ENCODE data around the gene CLCN7. TPM values are rescaled to one million over a fixed set of nuclear protein-coding genes. Genes with fewer than 3 reads are reported as not detected.

CLCN7 gene
- polyA plus RNA-seq, 1 of the 3 experiments (the other 2 are of a cell fraction): 44.3 TPM

- ChIA-PET CTCF (interaction anchor here (1.0 kb wide), 1 partner anchor 16 kb away, joined by 3 read pairs; the partner anchor contains the start of gene PERCC1), POLR2A (no interaction called here)
- TF ChIP-seq RCOR1 (IDR thresholded peaks at IDR 0.05; ENCODE audit: low read length) (no peak), FOXM1 (IDR thresholded peaks at IDR 0.05; ENCODE audit: low read depth) (no peak), MEF2A (IDR thresholded peaks at IDR 0.05; ENCODE audit: borderline replicate concordance, low read depth) (no peak), SIN3A (IDR thresholded peaks at IDR 0.05; ENCODE audit: borderline replicate concordance, low read depth, low read length) (no peak), MXI1 (IDR thresholded peaks at IDR 0.05; ENCODE audit: low read depth, low read length) (no peak), IRF3 (IDR thresholded peaks at IDR 0.05; ENCODE audit: low read depth, low read length) (no peak), TEAD4 (IDR thresholded peaks at IDR 0.05; ENCODE audit: borderline replicate concordance, insufficient read depth) (no peak)
- Histone ChIP-seq H3K9me3 (no peaks in the 10 kb centered on the region), H3K9ac (no peak overlapping the region), H3K4me2 (no peak overlapping the region), H3K4me3 (ENCODE audit: low read depth in 2 of 2, low read length in 1 of 2) (no peak overlapping the region), H3K79me2 (ENCODE audit: insufficient read depth) (no peaks in the 10 kb centered on the region), H3K36me3 (replicated peaks in 1 of 2; ENCODE audit: control insufficient read depth in 1 of 2, insufficient read depth in 2 of 2, low read length in 1 of 2) (peaks cover 0 to 13% of the 10 kb centered on the region in 2 experiments), H4K20me1 (ENCODE audit: insufficient read depth) (no peaks in the 10 kb centered on the region), H3K4me1 (ENCODE audit: control insufficient read depth in 1 of 2, insufficient read depth in 2 of 2, low read depth in 1 of 2, low read length in 1 of 2) (no peaks in the 10 kb centered on the region), H2AFZ (ENCODE audit: low read depth) (no peak overlapping the region), H3F3A (replicated peaks; ENCODE audit: insufficient read depth) (no peaks in the 10 kb centered on the region), H3K27ac (ENCODE audit: low read depth in 2 of 2, low read length in 1 of 2) (no peak overlapping the region), H3K27me3 (ENCODE audit: insufficient read depth) (no peaks in the 10 kb centered on the region), H3K9me2 (no peaks in the 10 kb centered on the region)
- WGBS (ENCODE audit: low lambda C conversion rate): 97% methylated on average over 11 of the region's 41 CpGs
- DNase-seq: no peak
These were observed 28.3 kb downstream of the CLCN7 start for GRCh38 chr16:1446296-1447080.

- H2AFZ ChIP-seq (ENCODE audit: low read depth): no peak overlapping the region
- H3K27me3 ChIP-seq (ENCODE audit: insufficient read depth): no peaks in the 10 kb centered on the region
- no peaks in the 10 kb centered on the region for H3F3A ChIP-seq (replicated peaks; ENCODE audit: insufficient read depth)
- no peaks in the 10 kb centered on the region for H4K20me1 ChIP-seq (ENCODE audit: insufficient read depth)
- H3K4me1 ChIP-seq (ENCODE audit: control insufficient read depth in 1 of 2, insufficient read depth in 2 of 2, low read depth in 1 of 2, low read length in 1 of 2): no peaks in the 10 kb centered on the region
- H3K4me3 ChIP-seq (ENCODE audit: low read depth in 2 of 2, low read length in 1 of 2): no peak overlapping the region
- H3K9me2 ChIP-seq: no peaks in the 10 kb centered on the region
- H3K79me2 ChIP-seq (ENCODE audit: insufficient read depth): no peaks in the 10 kb centered on the region
- H3K27ac ChIP-seq (ENCODE audit: low read depth in 2 of 2, low read length in 1 of 2): no peak overlapping the region
- H3K9ac ChIP-seq: no peak overlapping the region
- POLR2A ChIA-PET: no interaction called here
- H3K36me3 ChIP-seq (replicated peaks in 1 of 2; ENCODE audit: control insufficient read depth in 1 of 2, insufficient read depth in 2 of 2, low read length in 1 of 2): peaks cover 0 to 8% of the 10 kb centered on the region in 2 experiments
- CTCF ChIA-PET: interaction anchor here (1.0 kb wide), 1 partner anchor 15 kb away, joined by 3 read pairs; the partner anchor contains the start of gene PERCC1
- no peak overlapping the region for H3K4me2 ChIP-seq
- no CpG with 5 or more reads among the region's 25 CpGs for WGBS (ENCODE audit: low lambda C conversion rate)
- no peaks in the 10 kb centered on the region for H3K9me3 ChIP-seq
- DNase-seq: no peak
- TF ChIP-seq TAF1 (IDR thresholded peaks at IDR 0.05; ENCODE audit: borderline replicate concordance, low read depth, low read length) (no peak), SMC3 (IDR thresholded peaks at IDR 0.05; ENCODE audit: low read depth, low read length) (no peak), TEAD4 (IDR thresholded peaks at IDR 0.05; ENCODE audit: borderline replicate concordance, insufficient read depth) (no peak), FOXJ3 (CRISPR knock-in tag; IDR thresholded peaks at IDR 0.05) (no peak), RXRA (IDR thresholded peaks at IDR 0.05; ENCODE audit: borderline replicate concordance, low read depth) (no peak), ELF1 (IDR thresholded peaks at IDR 0.05) (no peak), NFIC (IDR thresholded peaks at IDR 0.05; ENCODE audit: borderline replicate concordance) (no peak), MAX (IDR thresholded peaks at IDR 0.05; ENCODE audit: low read depth) (no peak), REST (IDR thresholded peaks at IDR 0.05; ENCODE audit: low read depth, low read length) (no peak), CTCF (IDR thresholded peaks at IDR 0.05) (no peak), USF2 (IDR thresholded peaks at IDR 0.05; ENCODE audit: borderline replicate concordance, low read depth, low read length) (no peak), MXI1 (IDR thresholded peaks at IDR 0.05; ENCODE audit: low read depth, low read length) (no peak), YY1 (IDR thresholded peaks at IDR 0.05; ENCODE audit: low read depth) (no peak)
These were observed 29.2 kb downstream of the CLCN7 start for GRCh38 chr16:1445518-1446203.

Data from SK-N-SH (cell line).